HG03460 (cell line): Measurements from ENCODE around the gene CEP104.

Experiments used
- ATAC-seq: cut with Tn5 transposase; IDR thresholded peaks from one replicate; pipeline ENCODE4 v1.9.1; 2021; ENCODE audit not compliant: unreplicated experiment

Gene CEP104

GRCh38 chr1:3869751-3870301 is 12.8 kb upstream of the CEP104 start:
- ATAC-seq, result no peak

- ATAC-seq, result no peak
These were observed 11.5 kb upstream of the CEP104 start for GRCh38 chr1:3868464-3869006.

DNA sequence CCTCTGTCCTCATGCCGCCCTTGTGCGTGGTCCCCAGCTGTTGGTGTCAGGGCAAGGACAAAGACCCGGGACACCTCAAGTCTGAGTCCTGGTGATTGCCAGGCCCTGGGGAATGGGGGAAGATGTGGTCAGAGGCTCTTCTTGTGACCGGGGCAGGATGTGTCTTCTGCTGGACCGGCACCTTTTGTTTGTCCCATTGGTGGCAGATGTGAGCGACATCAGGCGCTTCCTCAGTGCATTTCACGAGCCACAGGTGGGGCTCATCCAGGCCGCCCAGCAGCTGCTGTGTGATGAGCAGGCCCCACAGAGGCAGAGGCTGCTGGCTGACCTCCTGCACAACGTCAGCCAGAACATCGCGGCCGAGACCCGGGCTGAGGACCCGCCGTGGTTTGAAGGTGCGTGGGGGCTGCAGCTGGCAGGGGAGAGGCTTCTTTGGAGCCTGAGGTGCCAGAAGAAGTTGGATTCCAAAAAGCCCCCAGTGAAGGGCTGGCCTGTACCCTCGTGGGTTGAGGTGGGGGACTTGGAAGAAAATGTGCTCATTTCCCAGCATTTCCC is 8.7 kb upstream of the CEP104 start:
- ATAC-seq, result no peak

DNA sequence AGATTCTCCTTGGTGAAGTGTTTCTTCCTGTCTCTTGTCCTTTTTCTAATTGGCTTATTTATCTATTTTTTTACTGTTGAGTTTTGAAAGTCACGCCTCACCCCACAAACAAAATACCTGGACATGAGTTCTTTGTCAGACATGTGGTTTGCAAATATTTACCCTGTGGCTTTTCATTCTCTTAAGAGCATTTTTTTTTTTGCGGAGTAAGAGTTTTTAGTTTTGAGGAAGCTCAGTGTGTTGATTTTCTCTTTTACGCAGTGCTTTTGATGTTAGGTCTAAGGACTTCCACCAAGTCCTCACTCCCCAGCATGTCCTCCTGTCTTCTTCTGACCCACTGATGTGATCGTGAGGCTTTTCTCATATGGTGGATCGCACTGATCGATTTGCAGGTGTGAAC is 7.9 kb upstream of the CEP104 start:
- ATAC-seq, result no peak

- ATAC-seq, result no peak
These were observed 6.4 kb upstream of the CEP104 start for GRCh38 chr1:3863231-3863935.

DNA sequence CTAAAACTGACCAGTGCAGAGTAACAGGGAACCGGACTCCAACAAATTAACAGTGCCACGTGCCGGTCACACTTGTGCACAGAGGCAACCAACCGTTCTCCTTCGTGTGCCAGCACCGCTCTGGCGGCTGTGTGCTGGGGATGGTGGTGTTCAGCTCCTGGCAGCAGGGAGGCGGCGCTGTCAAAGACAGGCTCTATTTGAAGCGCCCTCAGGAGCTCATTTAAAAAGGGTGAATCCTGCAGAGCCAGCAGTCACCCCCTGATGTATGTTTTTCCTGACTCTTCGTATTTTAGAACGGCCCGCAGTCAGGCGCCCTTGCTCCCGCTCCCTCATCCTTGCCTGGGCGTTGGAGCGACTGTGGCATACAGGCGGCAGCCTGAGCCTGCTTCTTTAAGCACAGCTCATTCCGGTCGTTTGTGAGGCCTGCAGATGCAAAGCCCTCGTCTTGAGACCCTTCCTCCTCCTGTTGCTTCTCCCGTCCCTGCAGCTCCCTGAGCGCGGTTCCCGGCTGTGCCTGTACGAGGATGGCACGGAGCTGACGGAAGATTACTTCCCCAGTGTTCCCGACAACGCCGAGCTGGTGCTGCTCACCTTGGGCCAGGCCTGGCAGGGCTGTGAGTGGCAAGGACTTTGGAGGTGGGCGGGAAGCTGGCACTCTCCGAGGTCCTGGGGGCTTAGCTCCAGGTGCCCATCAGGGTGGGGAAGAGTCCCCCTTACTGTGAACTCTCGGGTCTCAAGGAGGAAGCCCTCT is 1.4 kb upstream of the CEP104 start:
- no peak for ATAC-seq

- no peak for ATAC-seq
These were observed 749 bp upstream of the CEP104 start for GRCh38 chr1:3857791-3858129.

- ATAC-seq, result no peak
These were observed 4.1 kb downstream of the CEP104 start for GRCh38 chr1:3852711-3853485.

DNA sequence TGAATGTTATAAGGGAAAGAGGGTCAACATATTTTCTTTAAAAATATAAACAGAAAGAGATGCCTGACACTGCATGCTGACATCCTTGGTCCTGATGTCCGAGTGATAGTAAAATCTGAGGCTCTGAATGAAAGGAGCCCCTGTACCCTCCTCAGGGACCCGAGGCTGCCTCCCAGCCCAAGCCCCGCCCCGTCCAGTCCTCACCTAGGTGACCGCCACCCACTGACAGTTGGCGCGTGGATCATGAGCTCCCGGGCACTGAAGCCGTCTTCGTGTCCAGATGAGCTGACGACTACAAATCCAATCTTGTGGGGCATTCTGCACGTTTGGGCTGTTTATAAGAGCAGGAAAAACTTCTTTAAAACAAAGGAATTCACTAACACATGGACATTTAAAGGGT is 4.9 kb downstream of the CEP104 start:
- ATAC-seq, result no peak

DNA sequence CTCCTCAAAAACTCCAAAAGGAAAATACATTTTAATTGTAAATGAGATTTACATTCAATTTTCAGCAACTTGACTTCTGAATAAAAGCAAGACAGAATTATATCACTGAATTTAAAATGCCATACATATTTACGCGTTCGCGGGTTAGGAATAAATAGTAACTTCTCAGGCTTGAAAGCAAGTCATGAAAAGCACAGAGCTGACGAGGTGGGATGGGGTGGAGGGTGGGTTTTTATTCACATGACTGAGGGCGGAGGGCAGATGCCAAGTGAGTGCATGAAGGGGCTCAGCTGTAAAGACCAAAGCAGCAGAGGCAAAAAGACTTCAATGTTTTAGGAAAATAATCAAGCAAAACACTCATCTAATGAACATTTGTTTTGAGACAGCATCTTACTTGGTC is 5.7 kb downstream of the CEP104 start:
- ATAC-seq, result no peak

DNA sequence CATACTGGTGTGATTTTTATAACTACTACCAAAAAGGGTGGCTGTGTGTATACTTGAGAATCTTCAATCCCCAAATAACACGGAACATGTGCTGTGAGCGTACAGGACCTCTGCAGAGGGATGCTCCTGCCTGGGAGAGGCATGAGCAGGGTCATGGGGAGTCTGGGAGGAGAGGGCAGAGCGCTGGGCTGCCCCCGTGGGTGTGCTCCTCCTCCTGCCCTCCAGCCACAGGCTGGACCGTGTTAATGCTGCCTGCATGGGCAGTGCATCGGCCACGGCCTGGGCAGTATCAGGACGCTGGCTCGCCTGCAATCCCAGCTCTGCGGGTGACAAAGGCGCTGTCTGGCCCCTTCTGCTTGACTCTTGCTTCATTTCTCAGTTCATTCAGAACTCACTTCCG is 6.2 kb downstream of the CEP104 start:
- ATAC-seq, result no peak

DNA sequence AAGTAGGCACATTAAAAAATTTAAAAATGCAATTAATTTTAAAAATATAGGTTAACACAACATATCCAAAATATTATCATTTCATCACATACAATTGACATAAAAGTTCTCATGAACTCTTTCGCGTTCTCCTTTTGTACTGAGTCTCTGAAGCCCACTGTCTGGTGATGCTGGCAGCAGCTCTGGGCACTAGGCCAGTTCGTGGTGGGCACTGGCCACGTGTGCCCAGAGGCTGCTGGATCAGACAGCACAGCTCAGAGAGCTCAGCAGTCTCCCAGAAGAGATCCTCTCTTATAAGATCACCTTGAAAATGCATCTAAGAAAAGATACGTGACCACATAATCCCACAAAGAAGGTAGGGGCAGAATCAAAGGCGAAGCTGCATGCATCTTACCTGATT is 9.9 kb downstream of the CEP104 start:
- no peak for ATAC-seq

GRCh38 chr1:3846541-3846940 is 10.5 kb downstream of the CEP104 start:
- no peak for ATAC-seq

DNA sequence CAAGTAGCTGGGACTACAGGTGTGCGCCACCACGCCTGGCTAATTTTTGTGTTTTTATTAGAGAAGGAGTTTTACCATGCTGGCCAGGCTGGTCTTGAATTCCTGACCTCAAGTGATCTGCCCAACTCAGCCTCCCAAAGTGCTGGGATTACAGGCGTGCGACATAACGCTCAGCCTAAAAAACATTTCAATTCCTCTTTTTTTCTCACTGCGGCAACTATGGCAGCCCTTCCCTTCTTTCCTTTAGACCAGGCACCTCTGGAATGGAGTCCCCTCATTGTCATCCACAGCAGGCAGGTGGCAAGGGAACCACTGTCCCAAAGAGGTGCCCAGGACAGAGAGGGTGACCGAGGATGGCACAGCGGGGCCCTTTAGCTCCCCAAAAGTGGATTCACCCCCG is 14.1 kb downstream of the CEP104 start:
- ATAC-seq, result no peak

DNA sequence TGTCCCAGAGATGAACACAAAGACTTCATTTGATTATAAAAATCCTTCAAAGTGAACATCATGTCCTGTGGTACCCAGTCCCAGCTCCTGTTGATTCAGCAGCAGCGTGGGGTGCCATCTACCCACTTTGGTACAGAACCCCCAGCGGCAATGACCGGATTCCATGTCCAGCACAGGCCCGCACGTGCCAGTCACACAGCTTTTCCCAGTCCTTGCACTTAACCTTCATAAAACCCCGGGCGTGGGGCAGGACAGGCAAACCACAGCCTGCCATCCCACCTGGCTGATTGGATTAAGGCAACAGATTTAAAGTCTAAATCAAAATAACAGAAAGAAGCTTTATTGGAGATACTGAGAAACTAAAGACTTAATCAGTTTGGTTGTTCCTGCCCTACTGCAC is 15.5 kb downstream of the CEP104 start:
- no peak for ATAC-seq

DNA sequence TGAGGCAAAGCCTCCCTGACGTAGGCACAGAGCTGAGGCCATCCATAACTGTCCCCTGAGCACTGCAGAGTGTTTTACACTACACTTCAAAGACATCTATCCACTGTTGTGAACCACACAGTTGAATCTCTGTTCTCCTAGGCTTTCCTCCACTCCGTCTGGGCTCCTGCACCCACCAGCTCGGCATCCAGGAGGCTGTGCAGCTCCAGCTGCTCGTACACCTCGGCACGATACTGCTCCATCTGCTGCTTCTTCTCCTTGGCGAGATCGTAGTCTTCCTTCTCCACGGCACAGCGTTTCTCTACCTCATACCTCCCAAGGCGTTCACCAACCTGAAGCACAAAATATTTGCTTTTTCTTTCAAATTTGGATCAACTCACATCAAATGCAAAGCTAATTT is 18.2 kb downstream of the CEP104 start:
- ATAC-seq, result no peak

DNA sequence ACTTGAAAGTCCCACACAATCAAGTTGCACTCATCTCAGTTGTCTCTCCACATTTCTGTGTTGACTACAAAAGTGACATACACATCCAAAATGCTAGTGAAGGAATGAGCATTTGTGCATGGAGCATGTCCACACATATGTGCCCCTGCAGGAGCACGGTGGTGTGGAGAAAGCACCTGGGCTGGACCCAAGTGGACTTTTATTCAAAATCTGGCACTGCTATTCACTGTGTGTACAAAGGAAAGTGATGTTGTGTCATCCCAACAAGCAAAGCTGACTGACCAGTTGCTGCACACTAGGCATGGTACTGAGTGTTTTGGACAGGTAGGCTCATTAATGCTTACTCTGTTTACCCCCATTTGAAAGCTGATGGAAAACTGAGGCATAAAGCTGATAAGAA is 19.3 kb downstream of the CEP104 start:
- ATAC-seq, result no peak

- no peak for ATAC-seq
These were observed 19.8 kb downstream of the CEP104 start for GRCh38 chr1:3837200-3837599.

GRCh38 chr1:3836421-3836820 is 20.6 kb downstream of the CEP104 start:
- no peak for ATAC-seq

GRCh38 chr1:3834701-3835100 is 22.3 kb downstream of the CEP104 start:
- no peak for ATAC-seq

DNA sequence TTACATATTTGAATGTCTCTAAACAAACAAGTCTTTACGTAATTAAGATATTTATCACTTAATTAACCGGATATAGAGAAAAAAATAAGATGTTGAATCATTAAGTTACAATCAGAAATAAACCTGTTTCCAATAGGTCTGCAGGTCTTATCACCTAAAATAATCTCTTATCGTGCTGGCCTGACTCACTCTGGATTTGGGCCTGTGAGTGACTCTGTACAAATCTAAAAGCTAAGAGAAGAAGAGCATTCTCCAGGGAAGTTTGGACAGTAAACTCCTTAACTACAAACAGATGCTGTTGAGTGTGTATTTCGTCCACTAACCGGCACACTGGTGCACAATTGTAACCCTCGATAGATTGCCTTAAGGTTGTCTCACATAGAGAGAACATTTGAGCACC is 25.3 kb downstream of the CEP104 start:
- no peak for ATAC-seq
